ENCODE measurements around the gene MOB1B.
A peak's percentile ranks its signal among the peaks of the same experiment; 100 is the strongest.

The MOB1B gene

GRCh38 chr4:70956549-70957210, 54.5 kb downstream of the MOB1B start:
- no peaks in the 10 kb centered on the region for H3K9me3 Mint-ChIP-seq
- DNase-seq (ENCODE audit: low spot score in 2 of 2) = no peak
- H3K4me3 Mint-ChIP-seq = no peak overlapping the region
- H3K27ac Mint-ChIP-seq = no peak overlapping the region
- no peaks in the 10 kb centered on the region for H3K27me3 Mint-ChIP-seq
- peaks cover 2% of the 10 kb centered on the region for H3K36me3 Mint-ChIP-seq
- H3K4me1 Mint-ChIP-seq = peaks cover 3% of the 10 kb centered on the region
- no peak for ATAC-seq (ENCODE audit: low read depth)

- Mint-ChIP-seq H3K4me1 (peaks cover 3% of the 10 kb centered on the region), H3K9me3 (no peaks in the 10 kb centered on the region)
- DNase-seq (ENCODE audit: low spot score in 2 of 2) = no peak
Measured at GRCh38 chr4:70958681-70959080, 56.5 kb downstream of the MOB1B start.

GRCh38 chr4:70969076-70969475, 66.9 kb downstream of the MOB1B start:
- H3K9me3 Mint-ChIP-seq = no peaks in the 10 kb centered on the region
- no peaks in the 10 kb centered on the region for H3K4me1 Mint-ChIP-seq
- H3K27me3 Mint-ChIP-seq = no peaks in the 10 kb centered on the region
- H3K4me3 Mint-ChIP-seq = no peak overlapping the region
- DNase-seq (ENCODE audit: low spot score in 2 of 2) (no peak), ATAC-seq (ENCODE audit: low read depth) (no peak)
- H3K27ac Mint-ChIP-seq = no peak overlapping the region
- H3K36me3 Mint-ChIP-seq = peaks cover 5% of the 10 kb centered on the region

More at GRCh38 chr4:70958681-70959080, 56.5 kb downstream of the MOB1B start:
- Mint-ChIP-seq H3K36me3 (peaks cover 6% of the 10 kb centered on the region), H3K27me3 (no peaks in the 10 kb centered on the region), H3K4me3 (no peak overlapping the region), H3K27ac (no peak overlapping the region)
- no peak for ATAC-seq (ENCODE audit: low read depth)

- ATAC-seq (ENCODE audit: low read depth) (no peak), DNase-seq (ENCODE audit: low spot score in 2 of 2) (no peak)
- H3K4me1 Mint-ChIP-seq = peaks cover 10% of the 10 kb centered on the region
- peaks cover 10% of the 10 kb centered on the region for H3K36me3 Mint-ChIP-seq
- no peaks in the 10 kb centered on the region for H3K27me3 Mint-ChIP-seq
- no peak overlapping the region for H3K27ac Mint-ChIP-seq
- no peak overlapping the region for H3K4me3 Mint-ChIP-seq
- no peaks in the 10 kb centered on the region for H3K9me3 Mint-ChIP-seq
Measured at GRCh38 chr4:70976252-70976651, 74.1 kb downstream of the MOB1B start.

GRCh38 chr4:70979445-70980008, 77.4 kb downstream of the MOB1B start:
- no peak for DNase-seq (ENCODE audit: low spot score in 2 of 2)
- Mint-ChIP-seq H3K4me1 (peaks cover 10% of the 10 kb centered on the region), H3K27me3 (no peaks in the 10 kb centered on the region), H3K9me3 (no peaks in the 10 kb centered on the region), H3K4me3 (peak overlapping the region; percentile 16), H3K36me3 (peaks cover 5% of the 10 kb centered on the region), H3K27ac (peak overlapping the region; percentile 65)
- ATAC-seq (ENCODE audit: low read depth) = peak; percentile 79

- no peak overlapping the region for H3K4me3 Mint-ChIP-seq
- peaks cover 5% of the 10 kb centered on the region for H3K36me3 Mint-ChIP-seq
- no peaks in the 10 kb centered on the region for H3K9me3 Mint-ChIP-seq
- peaks cover 10% of the 10 kb centered on the region for H3K4me1 Mint-ChIP-seq
- DNase-seq (ENCODE audit: low spot score in 2 of 2) = no peak
- H3K27ac Mint-ChIP-seq = peak overlapping the region; percentile 65
- H3K27me3 Mint-ChIP-seq = no peaks in the 10 kb centered on the region
- no peak for ATAC-seq (ENCODE audit: low read depth)
Measured at GRCh38 chr4:70980196-70980595, 78.0 kb downstream of the MOB1B start.

- Mint-ChIP-seq H3K36me3 (no peaks in the 10 kb centered on the region), H3K27me3 (no peaks in the 10 kb centered on the region), H3K4me3 (no peak overlapping the region), H3K4me1 (peaks cover 10% of the 10 kb centered on the region), H3K9me3 (no peaks in the 10 kb centered on the region), H3K27ac (peak overlapping the region; percentile 28)
- ATAC-seq (ENCODE audit: low read depth) (no peak), DNase-seq (ENCODE audit: low spot score in 2 of 2) (no peak)
Measured at GRCh38 chr4:70984106-70984505, 81.9 kb downstream of the MOB1B start.

- H3K36me3 Mint-ChIP-seq = no peaks in the 10 kb centered on the region
Measured at GRCh38 chr4:70984589-70984988, 82.4 kb downstream of the MOB1B start.

GRCh38 chr4:70991596-70991995, 89.4 kb downstream of the MOB1B start:
- DNase-seq (ENCODE audit: low spot score in 2 of 2) = no peak
- H3K4me3 Mint-ChIP-seq = no peak overlapping the region

More at GRCh38 chr4:70984589-70984988, 82.4 kb downstream of the MOB1B start:
- H3K27ac Mint-ChIP-seq = no peak overlapping the region
- peaks cover 6% of the 10 kb centered on the region for H3K4me1 Mint-ChIP-seq
- ATAC-seq (ENCODE audit: low read depth) (peak; percentile 67), DNase-seq (ENCODE audit: low spot score in 2 of 2) (no peak)
- H3K27me3 Mint-ChIP-seq = no peaks in the 10 kb centered on the region
- no peaks in the 10 kb centered on the region for H3K9me3 Mint-ChIP-seq
- H3K4me3 Mint-ChIP-seq = no peak overlapping the region

GRCh38 chr4:70992391-70992881, 90.3 kb downstream of the MOB1B start:
- H3K27me3 Mint-ChIP-seq = no peaks in the 10 kb centered on the region

More at GRCh38 chr4:70991596-70991995, 89.4 kb downstream of the MOB1B start:
- ATAC-seq (ENCODE audit: low read depth) = no peak
- H3K4me1 Mint-ChIP-seq = peaks cover 25% of the 10 kb centered on the region
- H3K36me3 Mint-ChIP-seq = peaks cover 5% of the 10 kb centered on the region
- H3K9me3 Mint-ChIP-seq = no peaks in the 10 kb centered on the region
- H3K27ac Mint-ChIP-seq = peak overlapping the region; percentile 82
- H3K27me3 Mint-ChIP-seq = no peaks in the 10 kb centered on the region

GRCh38 chr4:70993181-70994068, 91.3 kb downstream of the MOB1B start, which contains the start of gene DCK:
DCK (plus strand) TSS chr4:70993649; CDS start chr4:70993836, 187 bp downstream.
- Mint-ChIP-seq H3K4me1 (peaks cover 36% of the 10 kb centered on the region), H3K9me3 (no peaks in the 10 kb centered on the region), H3K4me3 (peak within 1 kb of the TSS; percentile 96), H3K27me3 (no peaks in the 10 kb centered on the region), H3K27ac (peak within 1 kb of the TSS; percentile 82), H3K36me3 (peaks cover 5% of the 10 kb centered on the region)
- peak; percentile 78 to 92 for DNase-seq (ENCODE audit: low spot score in 2 of 2)
- peak; percentile 81 for ATAC-seq (ENCODE audit: low read depth)

More at GRCh38 chr4:70992391-70992881, 90.3 kb downstream of the MOB1B start:
- peak overlapping the region; percentile 82 for H3K27ac Mint-ChIP-seq
- H3K4me1 Mint-ChIP-seq = peaks cover 34% of the 10 kb centered on the region
- DNase-seq (ENCODE audit: low spot score in 2 of 2) (no peak), ATAC-seq (ENCODE audit: low read depth) (no peak)
- H3K4me3 Mint-ChIP-seq = peak overlapping the region; percentile 96
- peaks cover 5% of the 10 kb centered on the region for H3K36me3 Mint-ChIP-seq
- H3K9me3 Mint-ChIP-seq = no peaks in the 10 kb centered on the region

- ATAC-seq (ENCODE audit: low read depth) (no peak), DNase-seq (ENCODE audit: low spot score in 2 of 2) (no peak)
- Mint-ChIP-seq H3K27ac (peak overlapping the region; percentile 82), H3K4me3 (peak overlapping the region; percentile 96), H3K9me3 (no peaks in the 10 kb centered on the region), H3K4me1 (peaks cover 38% of the 10 kb centered on the region), H3K36me3 (peaks cover 7% of the 10 kb centered on the region), H3K27me3 (no peaks in the 10 kb centered on the region)
Measured at GRCh38 chr4:70994069-70994366, 91.8 kb downstream of the MOB1B start.

- H3K27me3 Mint-ChIP-seq = no peaks in the 10 kb centered on the region
- peaks cover 12% of the 10 kb centered on the region for H3K36me3 Mint-ChIP-seq
- peaks cover 42% of the 10 kb centered on the region for H3K4me1 Mint-ChIP-seq
- peak; percentile 15 to 46 for DNase-seq (ENCODE audit: low spot score in 2 of 2)
- H3K9me3 Mint-ChIP-seq = no peaks in the 10 kb centered on the region
- peak overlapping the region; percentile 82 for H3K27ac Mint-ChIP-seq
- ATAC-seq (ENCODE audit: low read depth) = peak; percentile 62
- peak overlapping the region; percentile 96 for H3K4me3 Mint-ChIP-seq
Measured at GRCh38 chr4:70994387-70995099, 92.4 kb downstream of the MOB1B start.

All from memory B cell (primary cell).